ENCODE results near the gene PLAC1. TPM values are rescaled to one million over a fixed set of nuclear protein-coding genes. Genes with fewer than 3 reads are reported as not detected.

The PLAC1 gene
- total RNA-seq, 1 experiment from 2014 or later: 0.34 TPM

DNA sequence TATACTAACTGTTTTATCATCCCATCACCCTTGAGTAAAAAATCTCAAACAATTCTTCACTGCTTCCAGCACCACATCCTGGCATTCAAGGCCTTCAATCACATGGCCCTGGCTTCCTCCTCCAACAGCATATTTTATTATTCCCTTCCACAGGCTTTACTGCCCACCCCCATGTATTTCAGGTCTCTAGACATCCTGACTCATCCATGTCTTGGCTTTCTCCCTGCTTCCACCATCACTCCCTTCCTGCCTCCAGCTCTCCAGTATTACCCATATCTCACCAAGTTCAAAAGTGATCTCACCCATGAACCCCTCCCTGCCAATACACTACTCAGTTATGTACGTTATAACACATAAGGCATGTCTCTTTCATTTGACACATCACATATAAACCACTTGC lies 34.7 kb upstream of the PLAC1 start (continued):
- TF ChIP-seq POLR2A (IDR thresholded peaks at IDR 0.05; ENCODE audit: borderline replicate concordance, extremely low read depth, insufficient read depth, insufficient read length): no peak
- no peak for TF ChIP-seq SP1 (IDR thresholded peaks at IDR 0.05; ENCODE audit: low read depth)
- TF ChIP-seq EGR1 (IDR thresholded peaks at IDR 0.05; ENCODE audit: low read depth): no peak

DNA sequence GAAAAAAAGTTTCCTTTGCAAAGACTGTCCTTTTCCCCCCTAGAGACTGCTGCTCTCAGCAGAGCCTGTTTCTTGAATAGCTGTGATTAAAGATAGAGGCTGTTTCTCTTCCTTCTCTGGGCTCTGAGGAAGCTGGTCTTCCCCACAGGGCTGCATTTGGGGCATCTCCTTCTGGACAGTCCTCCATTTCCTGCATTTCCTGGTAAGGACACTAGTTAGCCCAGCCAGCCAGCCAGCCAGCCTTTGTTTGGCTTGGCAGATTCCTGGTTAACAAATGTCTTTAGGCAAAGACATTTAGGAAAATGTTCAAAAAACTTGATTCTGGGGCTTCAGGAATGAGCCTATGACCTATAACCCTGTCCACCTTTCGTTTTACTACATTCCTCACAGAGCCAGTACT lies 34.0 kb upstream of the PLAC1 start:
- Histone ChIP-seq H3K4me2 (ENCODE audit: low read length) (no peak overlapping the region), H3K36me3 (ENCODE audit: control insufficient read depth in 1 of 2, insufficient read depth in 2 of 2, low read length in 2 of 2) (no peaks in the 10 kb centered on the region), H3K27me3 (ENCODE audit: insufficient read depth, low read length) (no peaks in the 10 kb centered on the region), H3K9me3 (ENCODE audit: control insufficient read depth in 1 of 2, insufficient read depth in 1 of 2, low read depth in 1 of 2, low read length in 2 of 2) (no peaks in the 10 kb centered on the region), H2AFZ (ENCODE audit: low read depth, low read length, poor library complexity, severe bottlenecking) (no peak overlapping the region), H3K4me3 (replicated peaks in 1 of 2; ENCODE audit: low read depth in 1 of 2, low read length in 2 of 2) (no peak overlapping the region), H3K9ac (ENCODE audit: low read length) (no peak overlapping the region), H3K9me2 (ENCODE audit: insufficient read depth) (no peaks in the 10 kb centered on the region), H3K4me1 (ENCODE audit: control insufficient read depth in 1 of 2, insufficient read depth in 2 of 2, low read length in 2 of 2) (peaks cover 0 to 17% of the 10 kb centered on the region in 2 experiments; a peak in 2 of 4 replicates), H4K20me1 (ENCODE audit: insufficient read depth) (no peaks in the 10 kb centered on the region), H3K79me2 (ENCODE audit: insufficient read depth, low read length) (no peaks in the 10 kb centered on the region), H3K27ac (ENCODE audit: low read depth, low read length) (no peak overlapping the region)
- intact Hi-C loops (cut with micrococcal nuclease): no loop called here
- DNase-seq (ENCODE audit: low read depth, low spot score) (no peak), ATAC-seq (no peak)
- RAD21 ChIA-PET (ENCODE audit: low non-redundant PET in 1 of 2, low total read pairs in 2 of 2, uncharacterized antibody in 2 of 2, unreplicated experiment in 2 of 2): no interaction called here
- POLR2A ChIA-PET: no interaction called here
- CTCF ChIA-PET: no interaction called here
- no TSS peak for BruUV-seq (replicated peaks)
- TF ChIP-seq ELF1 (IDR thresholded peaks at IDR 0.05; ENCODE audit: borderline replicate concordance, low read depth) (no peak), SRF (IDR thresholded peaks at IDR 0.05; ENCODE audit: low read depth) (no peak)

DNA sequence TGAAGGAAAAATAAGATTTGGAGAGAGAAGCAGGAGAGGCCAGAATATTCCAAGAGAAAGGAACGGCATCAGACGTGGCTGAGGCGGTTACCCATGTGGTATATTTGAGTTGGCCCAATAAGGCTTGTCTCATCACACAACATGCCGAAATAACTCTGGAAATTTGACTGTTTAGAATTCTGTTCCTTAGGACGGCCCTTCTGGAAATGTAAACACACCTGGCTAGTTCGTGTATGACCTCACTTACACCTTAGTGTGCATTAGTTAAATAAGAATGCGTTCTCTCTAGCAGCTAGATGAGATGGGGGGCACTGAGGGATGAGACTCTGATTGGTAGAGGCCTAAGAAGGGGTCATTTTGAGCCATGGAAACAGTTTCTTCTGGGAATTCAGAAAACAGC lies 33.2 kb upstream of the PLAC1 start:
- Histone ChIP-seq H3K27me3 (ENCODE audit: insufficient read depth, low read length) (no peaks in the 10 kb centered on the region), H3K4me1 (ENCODE audit: control insufficient read depth in 1 of 2, insufficient read depth in 2 of 2, low read length in 2 of 2) (peaks cover 0 to 17% of the 10 kb centered on the region in 2 experiments; a peak in 2 of 4 replicates), H3K79me2 (ENCODE audit: insufficient read depth, low read length) (no peaks in the 10 kb centered on the region), H4K20me1 (ENCODE audit: insufficient read depth) (no peaks in the 10 kb centered on the region), H3K36me3 (ENCODE audit: control insufficient read depth in 1 of 2, insufficient read depth in 2 of 2, low read length in 2 of 2) (no peaks in the 10 kb centered on the region), H3K27ac (ENCODE audit: low read depth, low read length) (no peak overlapping the region), H3K4me2 (ENCODE audit: low read length) (no peak overlapping the region), H3K4me3 (replicated peaks in 1 of 2; ENCODE audit: low read depth in 1 of 2, low read length in 2 of 2) (no peak overlapping the region), H3K9me2 (ENCODE audit: insufficient read depth) (no peaks in the 10 kb centered on the region), H3K9me3 (ENCODE audit: control insufficient read depth in 1 of 2, insufficient read depth in 1 of 2, low read depth in 1 of 2, low read length in 2 of 2) (no peaks in the 10 kb centered on the region), H2AFZ (ENCODE audit: low read depth, low read length, poor library complexity, severe bottlenecking) (no peak overlapping the region), H3K9ac (ENCODE audit: low read length) (no peak overlapping the region)
- BruUV-seq (replicated peaks): no TSS peak
- intact Hi-C loops (cut with micrococcal nuclease): no loop called here
- ChIA-PET CTCF (no interaction called here), POLR2A (no interaction called here), RAD21 (ENCODE audit: low non-redundant PET in 1 of 2, low total read pairs in 2 of 2, uncharacterized antibody in 2 of 2, unreplicated experiment in 2 of 2) (no interaction called here)
- TF ChIP-seq FOSL1 (IDR thresholded peaks at IDR 0.05; ENCODE audit: low read depth) (no peak), POLR2AphosphoS5 (IDR thresholded peaks at IDR 0.05; ENCODE audit: low read depth, low read length) (no peak), JUND (IDR thresholded peaks at IDR 0.05) (no peak), ZNF274 (IDR thresholded peaks at IDR 0.05; ENCODE audit: low read depth, low read length) (no peak), RAD21 (IDR thresholded peaks at IDR 0.05; ENCODE audit: low read depth) (no peak), ZFX (IDR thresholded peaks at IDR 0.05) (no peak)
- DNase-seq (ENCODE audit: low read depth, low spot score) (no peak), ATAC-seq (no peak)
